HG03108 (cell line): ENCODE results near the gene CRIM1.
"Not testable (repeated sequence)": the region's sequence is repeated elsewhere in the genome, so short reads cannot be mapped to it uniquely, and the experiment has no call there.

Experiments
- ATAC-seq: cut with Tn5 transposase; IDR thresholded peaks from one replicate; pipeline ENCODE4 v1.9.1; 2021; ENCODE audit warnings: moderate library complexity; ENCODE audit not compliant: unreplicated experiment

Gene CRIM1

GRCh38 chr2:36351736-36352349 is 3.7 kb upstream of the CRIM1 start:
- ATAC-seq = no peak

DNA sequence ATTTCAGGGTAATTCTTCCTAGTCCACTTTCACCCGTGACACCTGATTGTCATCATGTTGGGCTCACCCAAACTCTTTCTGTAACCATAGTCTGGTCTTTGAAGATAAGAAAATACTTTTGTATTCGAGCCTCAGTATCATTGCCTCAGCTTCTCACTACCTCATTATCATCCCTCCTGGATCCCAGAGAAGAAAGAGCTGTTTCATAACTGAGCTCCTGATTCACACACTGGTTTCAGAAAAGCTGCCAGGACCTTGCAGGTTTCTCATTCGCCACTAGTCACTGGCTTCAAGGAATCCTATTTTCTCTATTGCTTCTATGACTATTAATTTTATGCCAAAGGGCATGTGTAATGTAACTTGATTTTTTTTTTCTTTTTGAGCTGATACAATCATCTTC is 2.9 kb upstream of the CRIM1 start:
- ATAC-seq = no peak

DNA sequence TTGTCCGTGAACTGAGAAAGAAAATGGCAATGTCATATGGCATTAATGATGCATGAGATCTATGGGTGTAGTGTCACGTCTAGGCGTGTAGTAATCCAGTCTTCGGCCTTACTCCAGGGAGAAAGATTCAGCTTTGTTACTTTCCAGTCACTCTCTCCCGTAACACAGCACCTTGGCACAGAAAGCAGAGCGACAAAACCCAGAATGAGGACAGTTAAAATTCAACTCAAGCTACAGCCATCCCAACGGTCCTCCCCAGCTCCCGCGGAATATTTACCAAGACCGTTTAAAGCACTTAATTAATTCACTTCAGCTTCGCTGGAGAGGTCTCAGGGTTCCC is 797 bp upstream of the CRIM1 start:
- ATAC-seq = no peak

- ATAC-seq = peak; percentile 16
These were observed 316 bp downstream of the CRIM1 start for GRCh38 chr2:36355890-36356297.

DNA sequence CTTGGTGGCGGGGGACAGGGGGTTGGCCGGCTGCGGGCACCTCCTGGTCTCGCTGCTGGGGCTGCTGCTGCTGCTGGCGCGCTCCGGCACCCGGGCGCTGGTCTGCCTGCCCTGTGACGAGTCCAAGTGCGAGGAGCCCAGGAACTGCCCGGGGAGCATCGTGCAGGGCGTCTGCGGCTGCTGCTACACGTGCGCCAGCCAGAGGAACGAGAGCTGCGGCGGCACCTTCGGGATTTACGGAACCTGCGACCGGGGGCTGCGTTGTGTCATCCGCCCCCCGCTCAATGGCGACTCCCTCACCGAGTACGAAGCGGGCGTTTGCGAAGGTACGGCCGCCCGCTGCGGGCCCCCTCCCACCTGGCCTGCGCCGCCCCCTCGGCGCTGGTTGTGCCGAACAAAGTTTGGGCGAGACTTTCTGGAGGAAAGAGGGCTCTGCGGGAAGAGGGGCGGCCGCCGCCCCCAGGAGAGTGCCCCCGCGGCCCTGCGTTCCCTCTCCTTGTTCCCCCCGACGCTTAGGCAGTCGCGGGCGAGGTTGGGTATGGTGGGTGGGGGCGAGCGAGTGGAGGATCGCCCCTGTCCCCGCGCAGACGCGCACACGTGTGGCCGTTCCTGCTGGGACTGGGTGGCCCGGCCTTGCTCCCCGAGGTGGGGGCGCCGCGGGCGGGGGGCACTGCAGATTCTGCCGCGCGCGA is 866 bp downstream of the CRIM1 start:
- no peak for ATAC-seq

DNA sequence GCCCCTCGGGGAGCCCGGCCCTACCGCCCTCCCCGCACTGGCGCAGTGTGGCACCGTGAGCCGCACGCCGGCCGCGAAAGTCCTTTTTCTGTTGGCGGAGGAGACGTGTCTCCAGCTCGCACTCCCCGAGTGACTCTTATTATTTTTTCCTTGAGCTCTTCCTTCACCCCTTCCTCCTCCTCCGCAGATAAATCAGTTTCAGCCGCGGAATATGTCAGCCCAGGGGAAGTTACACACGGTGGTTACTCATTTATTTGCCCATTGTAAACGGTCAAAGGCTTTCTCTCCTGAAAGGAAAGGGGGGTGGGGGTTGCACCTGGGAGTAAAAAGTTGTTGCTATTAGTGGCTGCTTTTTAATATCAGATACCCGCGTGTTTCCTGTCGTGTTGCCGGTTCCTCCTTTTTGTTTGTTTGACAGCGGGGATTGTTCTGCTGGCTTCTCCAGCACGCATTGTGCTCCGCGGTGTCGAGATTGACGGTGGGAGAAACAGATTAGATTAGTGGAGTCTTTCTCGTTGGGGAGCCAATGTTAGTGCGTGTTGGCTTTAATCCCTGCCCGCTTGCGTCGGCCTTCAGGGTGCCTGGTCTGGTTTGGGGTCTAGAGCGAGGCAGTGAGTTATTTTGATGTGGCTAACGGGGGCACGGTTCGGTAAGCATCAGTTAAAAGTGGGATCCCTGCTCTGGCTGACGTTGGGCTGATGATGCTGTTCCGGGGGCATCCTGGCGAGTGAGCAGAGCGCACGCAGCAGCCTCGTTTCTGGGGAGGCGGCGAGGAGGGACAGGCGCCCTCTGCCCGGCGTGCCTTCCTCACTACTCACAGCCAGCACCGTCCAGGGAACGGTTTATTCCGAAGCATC is 1.6 kb downstream of the CRIM1 start:
- ATAC-seq = peak; percentile 29

- ATAC-seq = peak; percentile 28
These were observed 2.5 kb downstream of the CRIM1 start for GRCh38 chr2:36357847-36358659.

DNA sequence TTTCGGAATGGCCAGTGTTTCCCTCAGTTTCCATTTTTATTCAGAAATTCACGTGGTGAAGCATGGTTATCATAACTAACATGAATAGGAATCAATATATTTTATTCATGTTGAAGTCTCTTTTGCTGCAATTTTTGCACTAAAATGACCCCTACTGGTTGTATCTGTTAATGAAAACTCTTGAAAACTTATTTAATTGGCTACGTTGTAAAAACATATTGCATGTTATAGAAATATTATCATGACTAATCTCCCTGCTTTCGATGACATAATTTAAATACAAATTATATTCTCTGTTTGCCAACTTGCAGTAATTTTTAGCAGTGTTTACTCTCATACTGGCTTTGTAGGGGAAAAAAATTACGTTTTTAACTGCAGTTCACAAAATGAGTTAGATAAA is 3.5 kb downstream of the CRIM1 start:
- no peak for ATAC-seq

- no peak for ATAC-seq
These were observed 4.5 kb downstream of the CRIM1 start for GRCh38 chr2:36360063-36360462.

GRCh38 chr2:36360834-36361233 is 5.3 kb downstream of the CRIM1 start:
- ATAC-seq = no peak

GRCh38 chr2:36361396-36361795 is 5.8 kb downstream of the CRIM1 start:
- no peak for ATAC-seq

DNA sequence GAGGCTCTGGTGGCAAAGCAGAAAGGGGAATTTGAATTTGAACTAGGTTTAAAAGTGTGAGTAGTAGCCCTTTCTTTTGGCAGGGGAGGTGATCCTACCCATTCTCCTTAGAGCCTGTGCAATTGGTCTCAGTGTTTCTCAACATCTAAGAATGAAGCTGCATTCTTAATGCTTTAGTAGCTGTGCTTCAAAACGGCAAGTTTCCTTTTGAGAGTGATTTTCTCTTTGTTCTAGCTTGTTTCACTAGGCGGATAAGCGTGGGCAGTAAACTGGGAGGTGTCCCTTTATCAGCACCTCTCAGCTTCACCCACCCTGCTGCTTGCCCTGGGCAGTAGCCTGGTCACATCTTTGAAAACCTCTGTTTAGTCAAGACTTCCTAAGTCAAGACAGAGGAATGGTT is 6.7 kb downstream of the CRIM1 start:
- no peak for ATAC-seq

DNA sequence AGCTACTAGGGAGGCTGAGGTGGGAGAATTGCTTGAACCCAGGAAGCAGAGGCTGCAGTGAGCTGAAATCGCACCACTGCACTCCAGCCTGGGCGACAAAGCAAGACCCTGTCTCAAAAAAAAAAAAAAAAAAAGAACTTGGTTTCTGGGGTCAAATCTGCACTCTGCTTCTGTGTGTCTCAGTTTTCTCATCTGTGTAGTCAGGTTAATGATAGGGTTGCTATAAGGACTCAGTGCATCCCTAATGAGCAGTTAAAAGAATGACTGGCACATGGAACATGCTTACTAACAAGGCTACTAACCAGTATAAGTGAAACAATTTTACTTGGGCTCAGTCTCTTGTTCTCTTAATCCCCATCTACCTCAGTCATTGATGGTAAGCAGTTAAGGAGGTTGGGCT is 7.5 kb downstream of the CRIM1 start:
- ATAC-seq = not testable (repeated sequence)

- no peak for ATAC-seq
These were observed 11.0 kb downstream of the CRIM1 start for GRCh38 chr2:36366491-36367120.

- no peak for ATAC-seq
These were observed 11.9 kb downstream of the CRIM1 start for GRCh38 chr2:36367486-36367885.

DNA sequence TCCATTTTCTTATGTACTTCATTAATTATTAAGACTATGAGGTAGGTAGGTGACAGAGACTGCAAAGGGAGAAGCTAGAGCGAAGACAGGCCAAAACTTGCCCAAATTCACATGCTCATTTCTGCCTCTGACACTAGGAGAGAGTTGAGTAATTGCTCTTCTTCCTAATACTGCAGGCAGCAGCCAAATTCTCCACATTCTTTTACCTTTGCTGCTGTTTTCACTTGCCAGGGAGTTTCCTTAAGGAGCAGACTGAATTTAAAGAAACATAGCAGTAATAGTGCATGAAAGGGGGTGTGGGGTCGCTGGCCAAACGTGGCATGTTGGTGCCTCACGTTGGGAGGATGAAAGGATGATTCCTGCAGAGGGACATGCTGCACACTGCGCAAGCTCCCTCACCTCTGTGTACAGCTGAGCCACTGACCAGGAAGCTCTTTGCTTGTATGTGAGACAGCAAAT is 12.3 kb downstream of the CRIM1 start:
- ATAC-seq = no peak

- no peak for ATAC-seq
These were observed 12.9 kb downstream of the CRIM1 start for GRCh38 chr2:36368438-36368837.

DNA sequence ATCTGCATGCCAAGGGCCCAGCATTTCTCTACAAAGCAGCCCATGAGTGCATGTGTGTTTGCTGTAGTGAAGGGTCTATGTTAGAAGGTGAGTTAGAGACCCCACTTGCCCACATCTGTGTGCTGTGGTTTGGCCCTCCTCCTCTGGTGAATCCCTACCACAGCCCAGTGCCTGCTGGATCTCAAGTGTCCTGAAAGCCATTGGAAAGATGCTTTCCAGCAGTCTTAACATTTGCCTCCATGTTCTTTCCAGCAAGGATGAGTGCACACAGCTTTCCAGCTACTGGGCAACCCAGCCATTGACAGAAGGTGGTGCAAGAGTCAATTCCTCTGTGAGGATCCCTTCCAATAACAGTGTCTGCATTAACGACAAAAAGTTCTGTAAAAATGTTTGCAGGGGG is 13.6 kb downstream of the CRIM1 start:
- ATAC-seq = no peak

- ATAC-seq = no peak
These were observed 14.1 kb downstream of the CRIM1 start for GRCh38 chr2:36369716-36370115.

- no peak for ATAC-seq
These were observed 14.7 kb downstream of the CRIM1 start for GRCh38 chr2:36370281-36370680.
